ENCODE results near the gene FLT3.

DNA sequence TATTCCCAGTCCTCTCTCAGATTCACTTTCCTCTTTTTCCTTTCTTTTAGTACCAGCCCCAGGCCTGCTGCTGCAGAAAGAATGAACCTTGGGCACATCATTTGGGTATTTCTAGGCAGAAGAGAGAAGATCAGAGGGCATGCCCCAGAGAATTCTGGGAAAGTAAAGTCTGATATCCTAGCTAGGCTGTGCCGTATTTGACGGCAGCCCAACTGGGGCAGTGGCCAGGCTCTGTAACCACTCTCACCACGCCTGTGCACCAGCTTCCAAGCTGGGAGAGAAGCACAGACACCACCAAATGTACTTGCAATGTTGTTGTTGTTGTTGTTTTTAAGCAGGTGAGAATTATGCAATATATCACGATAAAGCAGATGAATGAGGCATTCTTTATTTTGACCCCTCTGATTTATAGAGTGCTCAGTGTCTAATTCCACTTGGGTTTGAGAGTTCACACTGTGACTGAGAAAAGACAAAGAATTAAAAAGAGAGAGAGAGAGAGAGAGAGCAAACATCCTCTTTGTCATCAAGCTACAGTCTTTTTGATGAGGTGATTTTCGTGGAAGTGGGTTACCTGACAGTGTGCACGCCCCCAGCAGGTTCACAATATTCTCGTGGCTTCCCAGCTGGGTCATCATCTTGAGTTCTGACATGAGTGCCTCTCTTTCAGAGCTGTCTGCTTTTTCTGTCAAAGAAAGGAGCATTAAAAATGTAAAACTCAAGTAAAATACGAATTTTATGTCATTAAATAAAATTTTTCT lies 72.6 kb downstream of the FLT3 start:
- TF ChIP-seq, protein P1, sequence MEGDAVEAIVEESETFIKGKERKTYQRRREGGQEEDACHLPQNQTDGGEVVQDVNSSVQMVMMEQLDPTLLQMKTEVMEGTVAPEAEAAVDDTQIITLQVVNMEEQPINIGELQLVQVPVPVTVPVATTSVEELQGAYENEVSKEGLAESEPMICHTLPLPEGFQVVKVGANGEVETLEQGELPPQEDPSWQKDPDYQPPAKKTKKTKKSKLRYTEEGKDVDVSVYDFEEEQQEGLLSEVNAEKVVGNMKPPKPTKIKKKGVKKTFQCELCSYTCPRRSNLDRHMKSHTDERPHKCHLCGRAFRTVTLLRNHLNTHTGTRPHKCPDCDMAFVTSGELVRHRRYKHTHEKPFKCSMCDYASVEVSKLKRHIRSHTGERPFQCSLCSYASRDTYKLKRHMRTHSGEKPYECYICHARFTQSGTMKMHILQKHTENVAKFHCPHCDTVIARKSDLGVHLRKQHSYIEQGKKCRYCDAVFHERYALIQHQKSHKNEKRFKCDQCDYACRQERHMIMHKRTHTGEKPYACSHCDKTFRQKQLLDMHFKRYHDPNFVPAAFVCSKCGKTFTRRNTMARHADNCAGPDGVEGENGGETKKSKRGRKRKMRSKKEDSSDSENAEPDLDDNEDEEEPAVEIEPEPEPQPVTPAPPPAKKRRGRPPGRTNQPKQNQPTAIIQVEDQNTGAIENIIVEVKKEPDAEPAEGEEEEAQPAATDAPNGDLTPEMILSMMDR (IDR thresholded peaks at IDR 0.05): no peak
- TF ChIP-seq EP300 (IDR thresholded peaks at IDR 0.05; ENCODE audit: low read depth): no peak
